Neural progenitor cell (in vitro differentiated cells): ENCODE data around the gene TAF1C. TPM values are rescaled to one million over a fixed set of nuclear protein-coding genes. Genes with fewer than 3 reads are reported as not detected.

ENCODE experiments used
- DNase-seq: peaks from one replicate; pipeline ENCODE4 v3.0.0-alpha.2; 2016; ENCODE audit warnings: low spot score
- H2AFZ ChIP-seq: fragments of 200-600 bp; sonication (generic); replicated peaks from 2 replicates; pipeline ENCODE4 v1.6.1; 2016; ENCODE audit warnings: antibody characterized with exemption
- H3F3A ChIP-seq: fragments of 200-600 bp; sonication (generic); 2 replicates; pipeline ENCODE4 v1.6.1; 2016; ENCODE audit warnings: antibody characterized with exemption, low read depth
- H3K27ac ChIP-seq: fragments of 200-600 bp; sonication (generic); 2 replicates; pipeline ENCODE4 v1.5.1; 2016; ENCODE audit warnings: mild to moderate bottlenecking
- H3K27me3 ChIP-seq: fragments of 200-600 bp; sonication (generic); 2 replicates; pipeline ENCODE4 v1.6.1; 2016; ENCODE audit warnings: mild to moderate bottlenecking, moderate library complexity
- H3K36me3 ChIP-seq: fragments of 200-600 bp; sonication (generic); 2 replicates; pipeline ENCODE4 v1.5.1; 2016
- H3K4me1 ChIP-seq: fragments of 200-600 bp; sonication (generic); 2 replicates; pipeline ENCODE4 v1.6.1; 2016; ENCODE audit warnings: mixed run types
- H3K4me2 ChIP-seq: fragments of 200-600 bp; sonication (generic); 2 replicates; pipeline ENCODE4 v1.6.1; 2016
- H3K4me3 ChIP-seq: fragments of 200-600 bp; sonication (generic); 2 replicates; pipeline ENCODE4 v1.5.1; 2016
- H3K79me2 ChIP-seq: fragments of 200-600 bp; sonication (generic); 2 replicates; pipeline ENCODE4 v1.6.1; 2016; ENCODE audit warnings: low read depth
- H3K9ac ChIP-seq: fragments of 200-600 bp; sonication (generic); 2 replicates; pipeline ENCODE4 v1.6.1; 2016
- H3K9me3 ChIP-seq: fragments of 200-600 bp; sonication (generic); 2 replicates; pipeline ENCODE4 v1.5.1; 2016; ENCODE audit warnings: low read depth
- H4K20me1 ChIP-seq: fragments of 200-600 bp; sonication (generic); 2 replicates; pipeline ENCODE4 v1.6.1; 2016; ENCODE audit warnings: low read depth
- H3K27ac Mint-ChIP-seq: 3 replicates; pipeline ENCODE4 v1.8.0; 2021; ENCODE audit warnings: mixed read lengths
- H3K27me3 Mint-ChIP-seq: 2 replicates; pipeline ENCODE4 v1.8.0; 2022; ENCODE audit warnings: low read depth, mild to moderate bottlenecking, inconsistent platforms, moderate library complexity, mixed read lengths; ENCODE audit not compliant: insufficient read depth
- H3K36me3 Mint-ChIP-seq: 3 replicates; pipeline ENCODE4 v1.8.0; 2021; ENCODE audit warnings: mixed read lengths
- H3K4me1 Mint-ChIP-seq: 3 replicates; pipeline ENCODE4 v1.8.0; 2021; ENCODE audit warnings: mixed read lengths
- H3K4me3 Mint-ChIP-seq: 3 replicates; pipeline ENCODE4 v1.8.0; 2021; ENCODE audit warnings: mild to moderate bottlenecking, moderate library complexity, mixed read lengths
- H3K9me3 Mint-ChIP-seq: 3 replicates; pipeline ENCODE4 v1.8.0; 2020; ENCODE audit warnings: mixed read lengths
- EZH2 ChIP-seq: fragments of 200-600 bp; sonication (generic); IDR thresholded peaks from 2 replicates; pipeline ENCODE4 v1.6.1; 2017; ENCODE audit warnings: antibody characterized with exemption, mild to moderate bottlenecking, moderate library complexity
- EZH2phosphoT487 ChIP-seq: fragments of 200-600 bp; sonication (generic); IDR thresholded peaks from 2 replicates; pipeline ENCODE4 v1.6.1; 2017; ENCODE audit warnings: antibody characterized with exemption
- total RNA-seq: library from RNA; depleted of rRNA; stranded (reverse); fragments of >200 nt; gene quantifications from 2 replicates; pipeline ENCODE4 v1.2.3, GENCODE V29; 2015; ENCODE audit warnings: low replicate concordance
- TF ChIP-seq, protein P1 (sequence below): fragments of 200-600 bp; sonication (generic); IDR thresholded peaks from 2 replicates; pipeline ENCODE4 v1.5.1; 2017; ENCODE audit warnings: antibody characterized with exemption, mild to moderate bottlenecking

The TAF1C gene
- total RNA-seq, 1 donor from 2014 or later: 23.3 TPM

DNA sequence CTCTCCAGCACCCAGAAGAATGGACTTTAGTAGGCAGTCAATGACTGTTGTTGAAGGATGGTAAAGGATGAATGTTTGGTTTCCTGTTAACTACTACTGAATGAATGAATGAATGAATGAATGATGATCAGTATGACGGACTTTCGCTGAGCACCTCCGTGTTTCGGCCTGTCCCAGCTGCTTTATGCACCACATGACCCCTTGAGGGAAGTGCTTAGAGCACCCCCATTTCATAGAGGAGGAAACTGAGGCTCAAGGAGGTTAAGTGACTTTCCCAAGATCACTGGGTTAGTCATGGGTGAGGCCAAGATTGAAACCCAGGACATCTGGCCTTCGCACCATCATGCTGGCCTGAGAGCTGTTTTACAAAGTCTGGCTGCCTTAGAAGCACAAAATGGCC lies 46.1 kb upstream of the TAF1C start:
- H3K79me2 ChIP-seq: no peaks in the 10 kb centered on the region
- H3K4me3 Mint-ChIP-seq: no peak overlapping the region
- no peak overlapping the region for H3K4me3 ChIP-seq
- no peaks in the 10 kb centered on the region for H3K36me3 ChIP-seq
- DNase-seq: no peak
- no peak overlapping the region for H3K4me2 ChIP-seq
- H3K4me1 Mint-ChIP-seq: peaks cover 30% of the 10 kb centered on the region
- no peak overlapping the region for H3K27ac Mint-ChIP-seq
- H3K36me3 Mint-ChIP-seq: no peaks in the 10 kb centered on the region
- no peaks in the 10 kb centered on the region for H3K27me3 ChIP-seq
- no peak overlapping the region for H2AFZ ChIP-seq
- H3K9ac ChIP-seq: no peak overlapping the region
- no peaks in the 10 kb centered on the region for H3K9me3 Mint-ChIP-seq
- no peaks in the 10 kb centered on the region for H4K20me1 ChIP-seq
- H3K27me3 Mint-ChIP-seq: peaks cover 11% of the 10 kb centered on the region
- H3K27ac ChIP-seq: no peak overlapping the region
- H3F3A ChIP-seq: peaks cover 4% of the 10 kb centered on the region
- TF ChIP-seq EZH2 (no peak), EZH2phosphoT487 (no peak)
- TF ChIP-seq, protein P1, sequence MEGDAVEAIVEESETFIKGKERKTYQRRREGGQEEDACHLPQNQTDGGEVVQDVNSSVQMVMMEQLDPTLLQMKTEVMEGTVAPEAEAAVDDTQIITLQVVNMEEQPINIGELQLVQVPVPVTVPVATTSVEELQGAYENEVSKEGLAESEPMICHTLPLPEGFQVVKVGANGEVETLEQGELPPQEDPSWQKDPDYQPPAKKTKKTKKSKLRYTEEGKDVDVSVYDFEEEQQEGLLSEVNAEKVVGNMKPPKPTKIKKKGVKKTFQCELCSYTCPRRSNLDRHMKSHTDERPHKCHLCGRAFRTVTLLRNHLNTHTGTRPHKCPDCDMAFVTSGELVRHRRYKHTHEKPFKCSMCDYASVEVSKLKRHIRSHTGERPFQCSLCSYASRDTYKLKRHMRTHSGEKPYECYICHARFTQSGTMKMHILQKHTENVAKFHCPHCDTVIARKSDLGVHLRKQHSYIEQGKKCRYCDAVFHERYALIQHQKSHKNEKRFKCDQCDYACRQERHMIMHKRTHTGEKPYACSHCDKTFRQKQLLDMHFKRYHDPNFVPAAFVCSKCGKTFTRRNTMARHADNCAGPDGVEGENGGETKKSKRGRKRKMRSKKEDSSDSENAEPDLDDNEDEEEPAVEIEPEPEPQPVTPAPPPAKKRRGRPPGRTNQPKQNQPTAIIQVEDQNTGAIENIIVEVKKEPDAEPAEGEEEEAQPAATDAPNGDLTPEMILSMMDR: no peak
- H3K9me3 ChIP-seq: no peaks in the 10 kb centered on the region
- no peaks in the 10 kb centered on the region for H3K4me1 ChIP-seq

DNA sequence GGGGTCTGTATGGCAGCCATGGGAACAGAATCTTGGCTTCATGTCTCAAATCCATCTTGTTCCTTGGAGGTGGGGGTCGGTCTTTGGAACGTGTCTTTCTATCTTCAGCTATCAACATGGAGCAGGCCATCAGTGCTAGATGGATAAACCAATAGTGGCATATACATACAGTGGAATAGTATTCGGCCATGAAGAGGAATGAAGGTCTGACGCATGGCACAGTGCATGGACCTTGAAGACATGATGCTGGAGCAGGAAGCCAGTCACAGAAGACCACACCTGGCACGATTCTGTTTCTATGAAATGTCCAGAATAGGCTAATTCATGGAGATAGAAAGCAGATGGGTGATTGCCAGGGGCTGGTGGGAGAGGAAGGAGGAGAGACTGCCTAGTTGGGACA lies 45.2 kb upstream of the TAF1C start:
- no peaks in the 10 kb centered on the region for H3K36me3 Mint-ChIP-seq
- peaks cover 14% of the 10 kb centered on the region for H3K27me3 Mint-ChIP-seq
- no peak overlapping the region for H3K27ac ChIP-seq
- no peak overlapping the region for H3K27ac Mint-ChIP-seq
- no peaks in the 10 kb centered on the region for H4K20me1 ChIP-seq
- H3K9me3 ChIP-seq: no peaks in the 10 kb centered on the region
- peaks cover 4% of the 10 kb centered on the region for H3F3A ChIP-seq
- no peaks in the 10 kb centered on the region for H3K36me3 ChIP-seq
- H3K4me1 ChIP-seq: no peaks in the 10 kb centered on the region
- no peak for DNase-seq
- H3K27me3 ChIP-seq: no peaks in the 10 kb centered on the region
- no peaks in the 10 kb centered on the region for H3K79me2 ChIP-seq
- H3K4me3 Mint-ChIP-seq: no peak overlapping the region
- TF ChIP-seq, protein P1: no peak
- no peak for TF ChIP-seq EZH2
- TF ChIP-seq EZH2phosphoT487: no peak
- no peak overlapping the region for H3K4me2 ChIP-seq
- no peak overlapping the region for H3K4me3 ChIP-seq
- no peak overlapping the region for H2AFZ ChIP-seq
- H3K4me1 Mint-ChIP-seq: peaks cover 36% of the 10 kb centered on the region
- no peaks in the 10 kb centered on the region for H3K9me3 Mint-ChIP-seq
- H3K9ac ChIP-seq: no peak overlapping the region

DNA sequence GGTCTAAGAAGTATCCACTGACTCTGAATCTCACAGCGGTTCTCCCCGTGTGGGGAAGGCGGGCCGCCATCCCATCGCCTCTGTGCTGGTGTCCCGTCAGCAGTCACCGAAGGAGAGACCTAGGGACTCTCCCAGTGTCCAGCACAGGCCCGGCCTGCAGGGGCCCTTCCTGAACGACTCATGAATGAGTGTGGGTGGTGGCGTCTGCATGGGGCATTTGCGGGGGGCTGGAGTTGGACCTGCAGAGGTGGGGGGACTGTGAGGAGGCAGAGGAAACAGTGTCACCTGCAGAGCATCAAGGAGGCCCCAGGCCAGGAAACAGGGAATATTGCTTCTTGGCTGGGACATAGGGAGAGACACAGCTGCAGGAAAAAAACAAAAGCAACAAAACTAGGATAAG lies 42.6 kb upstream of the TAF1C start:
- H3K4me1 Mint-ChIP-seq: peaks cover 34% of the 10 kb centered on the region
- Histone ChIP-seq H2AFZ (no peak overlapping the region), H3K4me1 (no peaks in the 10 kb centered on the region), H4K20me1 (no peaks in the 10 kb centered on the region), H3K9me3 (no peaks in the 10 kb centered on the region), H3K79me2 (no peaks in the 10 kb centered on the region), H3K27ac (no peak overlapping the region), H3K27me3 (no peaks in the 10 kb centered on the region), H3K4me2 (no peak overlapping the region), H3K9ac (no peak overlapping the region), H3K4me3 (no peak overlapping the region), H3F3A (peaks cover 4% of the 10 kb centered on the region), H3K36me3 (no peaks in the 10 kb centered on the region)
- TF ChIP-seq, protein P1: no peak
- TF ChIP-seq EZH2phosphoT487: no peak
- H3K36me3 Mint-ChIP-seq: no peaks in the 10 kb centered on the region
- H3K27me3 Mint-ChIP-seq: peaks cover 16% of the 10 kb centered on the region
- H3K27ac Mint-ChIP-seq: peak overlapping the region; percentile 44
- no peak for DNase-seq
- H3K9me3 Mint-ChIP-seq: no peaks in the 10 kb centered on the region
- no peak overlapping the region for H3K4me3 Mint-ChIP-seq
